K562 (cell line): Measurements from ENCODE around the gene EGLN1. TPM values are rescaled to one million over a fixed set of nuclear protein-coding genes. Genes with fewer than 3 reads are reported as not detected.

Experiments used
- ATAC-seq: fragments of 200-7000 bp; cut with Tn5 transposase; 3 replicates; pipeline ENCODE4 v1.9.1; 2020; ENCODE audit warnings: moderate library complexity
- BruUV-seq: library from RNA; stranded (reverse); fragments of 400-500 nt; replicated peaks from 2 replicates; lab custom pipeline; 2021; lab: Mats Ljungman, UMichigan
- CTCF ChIA-PET: fragments of 300-600 bp; formaldehyde crosslinking; extraction: SDS; loops from one replicate; lab custom pipeline; 2021; ENCODE audit warnings: low intra/inter-chr PET ratio; lab: Yijun Ruan, JAX
- POLR2A ChIA-PET: fragments of 300-600, 350-650 bp; sonication (Branson Sonifier 250); formaldehyde crosslinking; extraction: SDS; loops from one replicate; lab custom pipeline; 2021; ENCODE audit warnings: antibody characterized with exemption, inconsistent platforms; lab: Yijun Ruan, JAX
- DNase-seq, 4 experiments: peaks; one replicate each; pipeline versions ENCODE4 v3.0.0 to v3.0.0-alpha.2; 2011 to 2018; ENCODE audit warnings: low spot score in 3 of 4, mixed read lengths in 3 of 4; ENCODE audit errors: extremely low read depth in 1 of 4
- FAIRE-seq: peaks from 2 replicates; lab custom pipeline; 2011; peaks lifted over from hg19 to GRCh38; lab: Jason Lieb, UNC
- H2AFZ ChIP-seq: 2 replicates; pipeline ENCODE4 v1.6.0; 2011; ENCODE audit warnings: low read depth, low read length, control low read depth, inconsistent platforms
- H3K27ac ChIP-seq: fragments of 200-600 bp; 3 replicates; pipeline ENCODE4 v1.8.0; 2011; ENCODE audit warnings: low read depth, mild to moderate bottlenecking, control low read depth, inconsistent platforms, low read length, moderate library complexity, mixed read lengths; ENCODE audit errors: extremely low read depth
- H3K27me3 ChIP-seq, 2 experiments: fragments of 300-600 bp in 1 of 2; 2 replicates in 1 of 2; 3 replicates in 1 of 2; pipeline versions ENCODE4 v1.6.0 to v1.8.0; 2011; ENCODE audit warnings: inconsistent platforms in 2 of 2, low read length in 2 of 2, mild to moderate bottlenecking in 1 of 2, mixed read lengths in 1 of 2, moderate library complexity in 1 of 2; ENCODE audit not compliant: control insufficient read depth in 2 of 2, insufficient read depth in 2 of 2
- H3K36me3 ChIP-seq: fragments of 300-600 bp; 3 replicates; pipeline ENCODE4 v1.8.0; 2011; ENCODE audit warnings: mild to moderate bottlenecking, low read length, inconsistent platforms; ENCODE audit not compliant: control insufficient read depth, insufficient read depth
- H3K4me1 ChIP-seq, 2 experiments: fragments of 200-600 bp in 1 of 2; replicated peaks in 1 of 2; 2 replicates in 1 of 2; 3 replicates in 1 of 2; pipeline versions ENCODE4 v1.5.1 to v1.8.0; 2011; ENCODE audit warnings: inconsistent platforms in 2 of 2, low read length in 2 of 2, mild to moderate bottlenecking in 1 of 2, mixed read lengths in 1 of 2, moderate library complexity in 1 of 2; ENCODE audit not compliant: control insufficient read depth in 2 of 2, insufficient read depth in 2 of 2
- H3K4me2 ChIP-seq: 2 replicates; pipeline ENCODE4 v1.6.1; 2011; ENCODE audit warnings: low read length, control low read depth, inconsistent platforms, mixed read lengths; ENCODE audit not compliant: insufficient read depth
- H3K4me3 ChIP-seq: fragments of 200-600 bp; sonication (generic), shearing (Covaris generic); 2 replicates; pipeline ENCODE4 v1.5.1; 2016; ENCODE audit warnings: control low read depth, inconsistent platforms
- H3K79me2 ChIP-seq: fragments of 200-600 bp; 3 replicates; pipeline ENCODE4 v1.8.0; 2011; ENCODE audit warnings: low read length, inconsistent platforms; ENCODE audit not compliant: control insufficient read depth, insufficient read depth
- H3K9ac ChIP-seq, 2 experiments: 2 replicates each; pipeline versions ENCODE4 v1.6.0 to v1.6.1; 2011; ENCODE audit warnings: low read depth in 2 of 2, low read length in 2 of 2, control low read depth in 1 of 2, inconsistent platforms in 1 of 2, mild to moderate bottlenecking in 1 of 2, mixed read lengths in 1 of 2; ENCODE audit not compliant: insufficient read depth in 1 of 2
- H3K9me1 ChIP-seq: one replicate; pipeline ENCODE4 v1.6.0; 2011; ENCODE audit warnings: inconsistent platforms, mild to moderate bottlenecking, low read length, moderate library complexity; ENCODE audit not compliant: control insufficient read depth, insufficient read depth
- H3K9me3 ChIP-seq: replicated peaks from 2 replicates; pipeline ENCODE4 v1.5.1; 2011; ENCODE audit warnings: low read depth, low read length, inconsistent platforms; ENCODE audit not compliant: control insufficient read depth, insufficient read depth
- H4K20me1 ChIP-seq: replicated peaks from 2 replicates; pipeline ENCODE4 v1.6.1; 2011; ENCODE audit warnings: low read length, inconsistent platforms, mixed read lengths; ENCODE audit not compliant: control insufficient read depth, insufficient read depth
- E2F8 ChIP-seq: fragments of 450-650 bp; IDR thresholded peaks from 2 replicates; pipeline ENCODE4 v1.7.1; 2018; ENCODE audit warnings: mild to moderate bottlenecking, low read depth; ENCODE audit not compliant: partially characterized antibody
- FOS ChIP-seq: IDR thresholded peaks from 3 replicates; pipeline ENCODE4 v1.6.1; 2011; ENCODE audit not compliant: insufficient read length; ENCODE audit errors: extremely low read depth
- FUS ChIP-seq: fragments of 200-400 bp; formaldehyde crosslinking; optimal IDR thresholded peaks from 2 replicates; pipeline ENCODE3; 2017; ENCODE audit warnings: low read depth, low read length
- JUND ChIP-seq, 2 experiments: IDR thresholded peaks; 2 replicates in 1 of 2; 3 replicates in 1 of 2; pipeline ENCODE4 v1.6.1; 2011; ENCODE audit warnings: borderline replicate concordance in 2 of 2, low read depth in 2 of 2, low read length in 2 of 2, improper control_type of control experiment in 1 of 2, missing biosample characterization in 1 of 2, missing genetic modification characterization in 1 of 2, missing genetic modification reagents in 1 of 2
- NFYB ChIP-seq: IDR thresholded peaks from 2 replicates; pipeline ENCODE4 v1.6.1; 2011; ENCODE audit warnings: mild to moderate bottlenecking, moderate library complexity; ENCODE audit not compliant: insufficient read length; ENCODE audit errors: extremely low read depth
- YY1 ChIP-seq, 3 experiments: IDR thresholded peaks; 2 replicates each; pipeline ENCODE4 v1.6.1; 2011; ENCODE audit warnings: low read length in 2 of 3, mild to moderate bottlenecking in 2 of 3, moderate library complexity in 2 of 3, borderline replicate concordance in 1 of 3, control low read depth in 1 of 3, low read depth in 1 of 3; ENCODE audit not compliant: insufficient read depth in 3 of 3, insufficient replicate concordance in 2 of 3, control insufficient read depth in 1 of 3, insufficient read length in 1 of 3; ENCODE audit errors: extremely low read depth in 1 of 3
- ZBTB33 ChIP-seq: sonication (generic); formaldehyde crosslinking; IDR thresholded peaks from 2 replicates; pipeline ENCODE4 v1.8.1; 2023; ENCODE audit warnings: mild to moderate bottlenecking, missing genetic modification reagents
- ZNF197 ChIP-seq: fragments of 200-800 bp; sonication (Bioruptor generic); IDR thresholded peaks from 2 replicates; pipeline ENCODE4 v1.6.1; 2016; ENCODE audit warnings: low read depth, missing genetic modification characterization, missing compliant biosample characterization
- WGBS: fragments of 100-300 bp; shearing (Covaris generic); methylation state at CpG from one replicate; pipeline ENCODE4 v1.1.6; 2016; ENCODE audit warnings: low coverage, mixed read lengths; ENCODE audit not compliant: insufficient coverage; ENCODE audit errors: missing lambda C conversion rate; 5-methylcytosine and 5-hydroxymethylcytosine counted together
- in situ Hi-C: fragments of 300-500 bp; cut with MboI; formaldehyde crosslinking; loops from 4 replicates; pipeline ENCODE4 v1.15.0; 2018; ENCODE audit warnings: inconsistent platforms, mixed read lengths
- intact Hi-C: fragments of 100-400 bp; cut with micrococcal nuclease; formaldehyde crosslinking; loops from 2 replicates; pipeline ENCODE4 v1.14.2; 2022
- polyA plus RNA-seq, 8 experiments: library from polyadenylated mRNA; depleted of rRNA in 4 of 8; stranded (reverse) in 5 of 8; unstranded in 3 of 8; fragments of >200 nt; fragmentation: Nextera tagmentation in 2 of 8; fragmentation: Illumina TruSeq in 1 of 8; extraction: Ambion mirVana in 2 of 8; extraction: Trizol in 1 of 8; gene quantifications; 2 replicates each; pipeline versions ENCODE4 v1.2.1 to v1.2.3, GENCODE V29; 2011 to 2014; ENCODE audit warnings: inconsistent platforms in 1 of 8, missing spikeins in 1 of 8
- total RNA-seq, 7 experiments: library from RNA; depleted of rRNA in 6 of 7; stranded (reverse); fragments of >200 nt in 6 of 7; fragmentation: Illumina TruSeq in 2 of 7; extraction: Trizol in 2 of 7; gene quantifications; 2 replicates each; pipeline versions ENCODE4 v1.2.1 to v1.2.3, GENCODE V29; 2011 to 2021; ENCODE audit warnings: low replicate concordance in 1 of 7

The EGLN1 gene
- total and polyA plus RNA-seq, 9 of the 15 experiments (the other 6 are each of a cell fraction or from before 2014, with no cell fraction given) = 5.2 to 54.3 (median 24.6) TPM

- peaks cover 14 to 16% of the 10 kb centered on the region in 2 experiments; a peak in 4 of 5 replicates for H3K4me1 ChIP-seq
- H4K20me1 ChIP-seq = peaks cover 20% of the 10 kb centered on the region
These were observed 12.0 kb downstream of the EGLN1 start for GRCh38 chr1:231410036-231410612.

GRCh38 chr1:231408528-231409094 lies 13.5 kb downstream of the EGLN1 start:
- Histone ChIP-seq H3K4me2 (no peak overlapping the region), H3K27me3 (no peaks in the 10 kb centered on the region)
- WGBS = 70% methylated on average over 6 of the region's 6 CpGs
- TF ChIP-seq E2F8 (no peak), NFYB (no peak), FUS (no peak), JUND (IDR thresholded peaks at IDR 0.05; ENCODE audit: borderline replicate concordance, low read depth, low read length) (no peak), JUND (tag; IDR thresholded peaks at IDR 0.05; ENCODE audit: borderline replicate concordance, low read depth, low read length) (no peak), ZNF197 (CRISPR knock-in tag) (no peak), FOS (no peak), ZBTB33 (CRISPR knock-in tag) (no peak)

More at GRCh38 chr1:231410036-231410612, 12.0 kb downstream of the EGLN1 start:
- no peak overlapping the region for H3K27ac ChIP-seq
- no peak for DNase-seq
- POLR2A ChIA-PET = interaction anchor here (1.2 to 3.7 kb wide), 3 partner anchors 9 to 15 kb away, joined by 3 to 18 read pairs (median 4); partner anchors contain the start of gene EGLN1
- 62% methylated on average over 2 of the region's 2 CpGs for WGBS
- H3K27me3 ChIP-seq = no peaks in the 10 kb centered on the region
- no peak overlapping the region for H2AFZ ChIP-seq
- TF ChIP-seq YY1 (IDR thresholded peaks at IDR 0.05; ENCODE audit: borderline replicate concordance in 1 of 3, control insufficient read depth in 1 of 3, extremely low read depth in 1 of 3, insufficient read depth in 3 of 3, insufficient read length in 1 of 3, insufficient replicate concordance in 2 of 3, low read depth in 1 of 3, low read length in 2 of 3) = no peak
- TF ChIP-seq, all 486 proteins: peak for 0
- H3K9me3 ChIP-seq = no peaks in the 10 kb centered on the region
- in situ Hi-C loops (no loop called here), intact Hi-C loops (no loop called here)
- no peak for ATAC-seq
- no TSS peak for BruUV-seq
- H3K79me2 ChIP-seq = peaks cover 96% of the 10 kb centered on the region
- CTCF ChIA-PET = no interaction called here
- H3K4me2 ChIP-seq = no peak overlapping the region
- H3K9me1 ChIP-seq = no peaks in the 10 kb centered on the region
- H3K36me3 ChIP-seq = peaks cover 59% of the 10 kb centered on the region
- no peak overlapping the region for H3K4me3 ChIP-seq
- no peak overlapping the region for H3K9ac ChIP-seq
- no peak for FAIRE-seq

More at GRCh38 chr1:231408528-231409094, 13.5 kb downstream of the EGLN1 start:
- DNase-seq = no peak
- ChIA-PET CTCF (no interaction called here), POLR2A (interaction anchor here (0.7 to 1.6 kb wide), 5 partner anchors 8 to 655 kb away, joined by 3 to 4 read pairs (median 4); no protein-coding TSS in a partner anchor)
- peaks cover 4% of the 10 kb centered on the region in 2 experiments; a peak in 4 of 5 replicates for H3K4me1 ChIP-seq
- peaks cover 20% of the 10 kb centered on the region for H4K20me1 ChIP-seq
- H3K36me3 ChIP-seq = peaks cover 55% of the 10 kb centered on the region
- H3K4me3 ChIP-seq = no peak overlapping the region
- no peak for FAIRE-seq
- H3K9ac ChIP-seq = no peak overlapping the region
- peaks cover 93% of the 10 kb centered on the region for H3K79me2 ChIP-seq
- in situ Hi-C loops (no loop called here), intact Hi-C loops (loop anchor here (1.0 kb wide), 1 partner anchor 10 kb away; no protein-coding TSS in a partner anchor)
- H3K27ac ChIP-seq = no peak overlapping the region
- no peaks in the 10 kb centered on the region for H3K9me1 ChIP-seq
- BruUV-seq = no TSS peak
- no peaks in the 10 kb centered on the region for H3K9me3 ChIP-seq
- ATAC-seq = no peak
- no peak overlapping the region for H2AFZ ChIP-seq
